ELR (cell line): ENCODE results near the gene IFT122.
"Not testable (repeated sequence)": the region's sequence is repeated elsewhere in the genome, so short reads cannot be mapped to it uniquely, and the experiment has no call there.

ENCODE experiments used
- DNase-seq: peaks from one replicate; pipeline ENCODE4 v3.0.0-alpha.2; 2015; ENCODE audit warnings: low read depth

IFT122 gene

GRCh38 chr3:129540776-129541516 is 100.9 kb downstream of the IFT122 start:
- no peak for DNase-seq

- DNase-seq: no peak
Measured at GRCh38 chr3:129542747-129543146, 102.7 kb downstream of the IFT122 start.

- DNase-seq: no peak
Measured at GRCh38 chr3:129543156-129543790, 103.2 kb downstream of the IFT122 start, which contains the start of gene H1-8. H1-8 (plus strand) TSS chr3:129543175; CDS start chr3:129543219, 44 bp downstream.

- no peak for DNase-seq
Measured at GRCh38 chr3:129543999-129544398, 104.0 kb downstream of the IFT122 start.

- not testable (repeated sequence) for DNase-seq
Measured at GRCh38 chr3:129545951-129546350, 105.9 kb downstream of the IFT122 start.

- DNase-seq: no peak
Measured at GRCh38 chr3:129547241-129547640, 107.2 kb downstream of the IFT122 start.

- no peak for DNase-seq
Measured at GRCh38 chr3:129548104-129548965, 108.3 kb downstream of the IFT122 start.

GRCh38 chr3:129549006-129549800 is 109.2 kb downstream of the IFT122 start:
- DNase-seq: peak; percentile 84

- no peak for DNase-seq
Measured at GRCh38 chr3:129549805-129550204, 109.8 kb downstream of the IFT122 start.

- DNase-seq: no peak
Measured at GRCh38 chr3:129552287-129553050, 112.4 kb downstream of the IFT122 start.

GRCh38 chr3:129553171-129553570 is 113.1 kb downstream of the IFT122 start:
- DNase-seq: no peak

GRCh38 chr3:129553719-129554118 is 113.7 kb downstream of the IFT122 start:
- no peak for DNase-seq

- DNase-seq: no peak
Measured at GRCh38 chr3:129554356-129555152, 114.5 kb downstream of the IFT122 start.

GRCh38 chr3:129555153-129555550 is 115.1 kb downstream of the IFT122 start:
- DNase-seq: no peak

GRCh38 chr3:129555616-129556357 is 115.8 kb downstream of the IFT122 start:
- DNase-seq: no peak

GRCh38 chr3:129556358-129556695 is 116.3 kb downstream of the IFT122 start:
- DNase-seq: no peak

- DNase-seq: no peak
Measured at GRCh38 chr3:129556890-129557547, 117.0 kb downstream of the IFT122 start.

- no peak for DNase-seq
Measured at GRCh38 chr3:129557548-129557894, 117.5 kb downstream of the IFT122 start.
